ENCODE results near the gene ZNF782.
"Not testable (repeated sequence)": the region's sequence is repeated elsewhere in the genome, so short reads cannot be mapped to it uniquely, and the experiment has no call there.

ZNF782 gene

GRCh38 chr9:96874201-96874785 is 20.0 kb upstream of the ZNF782 start:
- Histone ChIP-seq H3K36me3 (ENCODE audit: control insufficient read depth, insufficient read depth, low read length) (no peaks in the 10 kb centered on the region), H3K9me3 (ENCODE audit: control insufficient read depth, low read length) (no peaks in the 10 kb centered on the region), H2AFZ (no peak overlapping the region), H3K4me1 (no peaks in the 10 kb centered on the region), H3K27me3 (ENCODE audit: control insufficient read depth, insufficient read depth, low read length) (no peaks in the 10 kb centered on the region), H3K4me3 (ENCODE audit: low read depth, low read length) (no peak overlapping the region), H3K27ac (no peak overlapping the region), H3K79me2 (no peaks in the 10 kb centered on the region), H3K9ac (no peak overlapping the region), H3K4me2 (ENCODE audit: low read length) (no peak overlapping the region)
- no peak for TF ChIP-seq CTCF (IDR thresholded peaks at IDR 0.05)

- Histone ChIP-seq H3K4me1 (no peaks in the 10 kb centered on the region), H3K27me3 (ENCODE audit: control insufficient read depth, insufficient read depth, low read length) (no peaks in the 10 kb centered on the region), H3K4me2 (ENCODE audit: low read length) (no peak overlapping the region), H3K79me2 (no peaks in the 10 kb centered on the region), H3K9me3 (ENCODE audit: control insufficient read depth, low read length) (no peaks in the 10 kb centered on the region), H3K27ac (no peak overlapping the region), H3K36me3 (ENCODE audit: control insufficient read depth, insufficient read depth, low read length) (no peaks in the 10 kb centered on the region), H3K9ac (no peak overlapping the region), H3K4me3 (ENCODE audit: low read depth, low read length) (no peak overlapping the region), H2AFZ (no peak overlapping the region)
- no peak for TF ChIP-seq CTCF (IDR thresholded peaks at IDR 0.05)
Observed at GRCh38 chr9:96871176-96871575, 16.9 kb upstream of the ZNF782 start.

GRCh38 chr9:96868709-96869108 is 14.4 kb upstream of the ZNF782 start:
- H3K79me2 ChIP-seq, result no peaks in the 10 kb centered on the region
- no peak overlapping the region for H3K27ac ChIP-seq
- H3K4me1 ChIP-seq, result no peaks in the 10 kb centered on the region
- TF ChIP-seq CTCF (IDR thresholded peaks at IDR 0.05), result no peak
- no peaks in the 10 kb centered on the region for H3K36me3 ChIP-seq (ENCODE audit: control insufficient read depth, insufficient read depth, low read length)
- no peak overlapping the region for H2AFZ ChIP-seq
- no peak overlapping the region for H3K4me2 ChIP-seq (ENCODE audit: low read length)
- H3K9ac ChIP-seq, result no peak overlapping the region
- no peaks in the 10 kb centered on the region for H3K27me3 ChIP-seq (ENCODE audit: control insufficient read depth, insufficient read depth, low read length)
- no peak overlapping the region for H3K4me3 ChIP-seq (ENCODE audit: low read depth, low read length)
- no peaks in the 10 kb centered on the region for H3K9me3 ChIP-seq (ENCODE audit: control insufficient read depth, low read length)

GRCh38 chr9:96867079-96867804 is 12.9 kb upstream of the ZNF782 start:
- no peak overlapping the region for H3K4me2 ChIP-seq (ENCODE audit: low read length)
- no peak overlapping the region for H3K4me3 ChIP-seq (ENCODE audit: low read depth, low read length)
- H3K9ac ChIP-seq, result no peak overlapping the region
- H3K27ac ChIP-seq, result no peak overlapping the region
- no peaks in the 10 kb centered on the region for H3K36me3 ChIP-seq (ENCODE audit: control insufficient read depth, insufficient read depth, low read length)
- TF ChIP-seq CTCF (IDR thresholded peaks at IDR 0.05), result no peak
- no peaks in the 10 kb centered on the region for H3K27me3 ChIP-seq (ENCODE audit: control insufficient read depth, insufficient read depth, low read length)
- H3K9me3 ChIP-seq (ENCODE audit: control insufficient read depth, low read length), result no peaks in the 10 kb centered on the region
- H3K4me1 ChIP-seq, result no peaks in the 10 kb centered on the region
- no peaks in the 10 kb centered on the region for H3K79me2 ChIP-seq
- no peak overlapping the region for H2AFZ ChIP-seq

GRCh38 chr9:96865240-96865639 is 10.9 kb upstream of the ZNF782 start:
- not testable (repeated sequence) for H3K27ac ChIP-seq; H3K4me1 ChIP-seq; H3K79me2 ChIP-seq; H3K4me2 ChIP-seq (ENCODE audit: low read length); H3K9ac ChIP-seq; H3K36me3 ChIP-seq (ENCODE audit: control insufficient read depth, insufficient read depth, low read length); H3K9me3 ChIP-seq (ENCODE audit: control insufficient read depth, low read length); H3K4me3 ChIP-seq (ENCODE audit: low read depth, low read length); H2AFZ ChIP-seq; H3K27me3 ChIP-seq (ENCODE audit: control insufficient read depth, insufficient read depth, low read length)

Measured in parathyroid adenoma (tissue), 2 donors.